SW480 (cell line): ENCODE results near the gene NR2F2.
"Not testable (repeated sequence)": the region's sequence is repeated elsewhere in the genome, so short reads cannot be mapped to it uniquely, and the experiment has no call there.

Source experiments
- DNase-seq: peaks from one replicate; pipeline ENCODE4 v3.0.0-alpha.2; 2016; ENCODE audit warnings: low spot score

The NR2F2 gene

GRCh38 chr15:96367311-96368200 lies 37.1 kb downstream of the NR2F2 start:
- DNase-seq = no peak

GRCh38 chr15:96369351-96369750 lies 38.9 kb downstream of the NR2F2 start:
- no peak for DNase-seq

- no peak for DNase-seq
Observed at GRCh38 chr15:96369825-96370621, 39.5 kb downstream of the NR2F2 start.

GRCh38 chr15:96372554-96372953 lies 42.1 kb downstream of the NR2F2 start:
- no peak for DNase-seq

GRCh38 chr15:96374499-96374898 lies 44.0 kb downstream of the NR2F2 start:
- DNase-seq = no peak

GRCh38 chr15:96379592-96379991 lies 49.1 kb downstream of the NR2F2 start:
- not testable (repeated sequence) for DNase-seq

GRCh38 chr15:96381463-96381862 lies 51.0 kb downstream of the NR2F2 start:
- no peak for DNase-seq

GRCh38 chr15:96385195-96385594 lies 54.7 kb downstream of the NR2F2 start:
- DNase-seq = no peak

- DNase-seq = no peak
Observed at GRCh38 chr15:96388673-96389072, 58.2 kb downstream of the NR2F2 start.
